Smooth muscle cell of the umbilical artery (primary cell): ENCODE data around the gene LRP1-AS. TPM values are rescaled to one million over a fixed set of nuclear protein-coding genes. Genes with fewer than 3 reads are reported as not detected.

Experiments used
- total RNA-seq: library from RNA; depleted of rRNA; stranded (reverse); fragments of >200 nt; gene quantifications from 2 replicates; pipeline ENCODE4 v1.2.3, GENCODE V29; 2014

Gene LRP1-AS
- total RNA-seq: not detected in 2 replicates

GRCh38 chr12:57146961-57147944 lies at the start of gene LRP1-AS:
Gene LRP1-AS, minus strand, starts transcription at chr12:57147619.

GRCh38 chr12:57127726-57128518 lies 19.5 kb downstream of the LRP1-AS start, which contains the start of gene LRP1:
Gene LRP1, plus strand, starts transcription at chr12:57128483. Its CDS starts 482 bp downstream, at chr12:57128965.

DNA sequence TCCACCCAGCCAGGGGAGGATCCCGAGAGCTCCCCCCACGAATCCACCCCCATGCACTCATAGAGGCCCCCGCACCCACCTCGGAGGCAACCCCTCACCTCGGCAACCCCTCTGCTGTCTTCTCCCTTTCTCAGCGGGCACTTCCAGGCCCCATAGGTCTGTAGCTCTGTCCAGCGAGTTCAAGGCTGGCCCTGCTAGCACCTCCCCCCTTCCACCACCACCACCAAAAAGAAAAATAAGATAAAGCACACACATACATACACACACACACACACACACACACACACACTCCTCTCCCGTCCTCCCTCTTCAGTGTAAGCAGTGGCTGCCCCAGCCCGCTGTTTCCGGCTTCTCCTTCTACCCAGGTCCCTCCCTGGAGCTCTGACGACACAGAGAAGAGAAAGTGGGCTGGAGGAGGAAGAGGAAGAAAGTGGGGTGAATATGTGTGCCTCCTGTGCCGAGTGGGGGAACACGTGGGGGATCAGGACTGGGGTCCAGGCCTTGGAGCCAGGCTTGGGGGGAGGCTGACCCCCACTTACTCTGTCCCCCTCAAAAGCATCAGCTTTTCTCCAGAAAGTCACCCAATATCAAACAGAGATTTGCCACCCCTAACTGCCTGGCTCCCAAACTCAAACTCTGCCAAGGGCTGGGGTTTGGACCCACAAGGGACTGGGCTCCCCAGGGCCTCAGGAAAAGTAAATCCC lies 36.2 kb downstream of the LRP1-AS start, which contains the start of gene STAT6:
Gene STAT6 (minus strand): TSS at position 332 of the 704 bp plus-strand sequence. CDS start 3,084 bp downstream, outside the sequence.

Other genes with a start within 250 kb of the LRP1-AS start
- gene SDR9C7, start 213.2 kb downstream of the LRP1-AS start, total RNA-seq: not detected in 2 replicates
- gene RDH16, start 190.0 kb downstream of the LRP1-AS start, total RNA-seq: 0.30 and 0.37 TPM in 2 replicates
- gene ZBTB39, start 141.1 kb downstream of the LRP1-AS start, total RNA-seq: 5.0 and 6.8 TPM in 2 replicates
- gene TAC3, start 131.1 kb downstream of the LRP1-AS start, total RNA-seq: not detected in 2 replicates
- gene MYO1A, start 97.5 kb downstream of the LRP1-AS start, total RNA-seq: not detected in 2 replicates
- 3.9 and 10.0 TPM in 2 replicates for gene NEMP1, start 68.8 kb downstream of the LRP1-AS start, total RNA-seq
- 23.5 and 60.4 TPM in 2 replicates for gene NAB2, start 58.5 kb downstream of the LRP1-AS start, total RNA-seq
- 36.8 and 54.3 TPM in 2 replicates for gene STAT6, start 36.3 kb downstream of the LRP1-AS start, total RNA-seq
- gene LRP1, start 19.1 kb downstream of the LRP1-AS start, total RNA-seq: 617 and 769 TPM in 2 replicates
- gene NXPH4, start 69.2 kb upstream of the LRP1-AS start, total RNA-seq: 12.5 and 13.9 TPM in 2 replicates
- gene SHMT2, start 82.1 kb upstream of the LRP1-AS start, total RNA-seq: 287 and 328 TPM in 2 replicates
- gene STAC3, start 103.6 kb upstream of the LRP1-AS start, total RNA-seq: not detected in 2 replicates